Sigmoid colon (tissue), 7 donors: ENCODE measurements around the gene GNAS. TPM values are rescaled to one million over a fixed set of nuclear protein-coding genes. Genes with fewer than 3 reads are reported as not detected.
A peak's percentile ranks its signal among the peaks of the same experiment; 100 is the strongest.

Source experiments
- DNase-seq: peaks from one replicate; pipeline ENCODE4 v3.0.0-alpha.2; 2019
- H3K27ac ChIP-seq, 4 donors: fragments of 200-600 bp; sonication (generic); one replicate each; pipeline ENCODE4 v1.5.1; 2016 to 2019; ENCODE audit warnings: mild to moderate bottlenecking in 1 of 4
- H3K27me3 ChIP-seq, 3 donors: fragments of 200-600 bp; sonication (generic); one replicate each; pipeline ENCODE4 v1.5.1; 2019; ENCODE audit warnings: mild to moderate bottlenecking in 1 of 3
- H3K36me3 ChIP-seq, 4 donors: fragments of 200-600 bp; sonication (generic); one replicate each; pipeline ENCODE4 v1.5.1; 2016 to 2019
- H3K4me1 ChIP-seq, 4 donors: fragments of 200-600 bp; sonication (generic); one replicate each; pipeline ENCODE4 v1.5.1; 2017 to 2019
- H3K4me3 ChIP-seq, 4 donors: fragments of 200-600 bp; sonication (generic); one replicate each; pipeline ENCODE4 v1.5.1; 2017 to 2019; ENCODE audit warnings: mild to moderate bottlenecking in 2 of 4, moderate library complexity in 1 of 4
- H3K9me3 ChIP-seq, 4 donors: fragments of 200-600 bp in 3 of 4; sonication (generic) in 3 of 4; one replicate each; pipeline versions ENCODE4 v1.5.1 to v1.6.1; 2013 to 2019
- CTCF ChIP-seq, 4 experiments: fragments of 450-650 bp in 3 of 4; fragments of 200-600 bp in 1 of 4; IDR thresholded peaks; one replicate each; pipeline ENCODE4 v1.5.1; 2016 to 2019; ENCODE audit warnings: antibody characterized with exemption in 4 of 4, mild to moderate bottlenecking in 3 of 4, moderate library complexity in 2 of 4
- EP300 ChIP-seq, 4 donors: sonication (generic); formaldehyde crosslinking; IDR thresholded peaks; one replicate each; pipeline ENCODE4 v1.6.1; 2017; ENCODE audit warnings: antibody characterized with exemption in 4 of 4
- POLR2A ChIP-seq, 2 donors: fragments of 450-650 bp; IDR thresholded peaks; one replicate each; pipeline ENCODE4 v1.6.1; 2016; ENCODE audit warnings: antibody characterized with exemption in 2 of 2, mild to moderate bottlenecking in 2 of 2, moderate library complexity in 2 of 2
- POLR2AphosphoS5 ChIP-seq, 4 donors: sonication (generic); formaldehyde crosslinking; IDR thresholded peaks; one replicate each; pipeline ENCODE4 v1.6.1; 2017; ENCODE audit warnings: antibody characterized with exemption in 4 of 4
- WGBS, 2 donors: extraction: QIAGEN DNeasy Blood & Tissue Kit; methylation state at CpG; one replicate each; pipeline ENCODE4 v1.1.7; 2013; 5-methylcytosine and 5-hydroxymethylcytosine counted together
- intact Hi-C: fragments of 100-400 bp; cut with DNase I; formaldehyde crosslinking; loops from one replicate; pipeline ENCODE4 v1.15.1; 2023
- polyA plus RNA-seq, 3 donors: library from polyadenylated mRNA; stranded (reverse); fragments of 200-250 nt; gene quantifications; one replicate each; pipeline ENCODE4 v1.2.3, GENCODE V29; 2013
- total RNA-seq, 4 donors: library from RNA; depleted of rRNA; stranded (reverse); fragments of >200 nt; gene quantifications; one replicate each; pipeline ENCODE4 v1.1.0, GENCODE V29; 2016
- donor health status: healthy with polysubstance abuse.
- donor health status: Bipolar disorder and iron deficiency.
- donor health status: healthy.

Gene GNAS
- total and polyA plus RNA-seq, 7 donors = 449 to 808 (median 535) TPM

GRCh38 chr20:58894652-58895447, 42.3 kb downstream of the GNAS start:
- H3K27ac ChIP-seq = peak overlapping the region in 3 of 4 donors; percentile 9 to 99 (median 40)
- 40 to 51% methylated on average over 5 of the region's 5 CpGs for WGBS, 2 donors
- DNase-seq = no peak
- no peak overlapping the region for H3K4me3 ChIP-seq
- TF ChIP-seq EP300 (IDR thresholded peaks at IDR 0.05) = no peak
- no peak for TF ChIP-seq POLR2A (IDR thresholded peaks at IDR 0.05)
- TF ChIP-seq POLR2AphosphoS5 (IDR thresholded peaks at IDR 0.05) = no peak
- no peak for TF ChIP-seq CTCF (IDR thresholded peaks at IDR 0.05)
- no peaks in the 10 kb centered on the region for H3K36me3 ChIP-seq
- peaks cover 0 to 75% (median 72%) of the 10 kb centered on the region in 4 donors for H3K4me1 ChIP-seq
- H3K9me3 ChIP-seq = no peaks in the 10 kb centered on the region
- no peaks in the 10 kb centered on the region for H3K27me3 ChIP-seq
- intact Hi-C loops = loop anchor here (5.0 kb wide), 1 partner anchor 203 kb away; the partner anchor contains the start of gene NPEPL1

GRCh38 chr20:58895448-58896180, 43.1 kb downstream of the GNAS start:
- Histone ChIP-seq H3K4me1 (peaks cover 0 to 78% (median 75%) of the 10 kb centered on the region in 4 donors), H3K9me3 (no peaks in the 10 kb centered on the region), H3K27me3 (no peaks in the 10 kb centered on the region), H3K4me3 (no peak overlapping the region), H3K27ac (peak overlapping the region; percentile 3 to 99 (median 26)), H3K36me3 (no peaks in the 10 kb centered on the region)
- WGBS, 2 donors = 67 to 77% methylated on average over 13 of the region's 13 CpGs
- TF ChIP-seq POLR2A (IDR thresholded peaks at IDR 0.05) = no peak
- TF ChIP-seq EP300 (IDR thresholded peaks at IDR 0.05) = no peak
- TF ChIP-seq CTCF (IDR thresholded peaks at IDR 0.05) = no peak
- no peak for TF ChIP-seq POLR2AphosphoS5 (IDR thresholded peaks at IDR 0.05)
- DNase-seq = no peak
- intact Hi-C loops = no loop called here

- Histone ChIP-seq H3K4me1 (peaks cover 0 to 91% (median 85%) of the 10 kb centered on the region in 4 donors), H3K27me3 (no peaks in the 10 kb centered on the region), H3K36me3 (no peaks in the 10 kb centered on the region), H3K27ac (peak overlapping the region in 2 of 4 donors; percentile 12 to 40), H3K9me3 (no peaks in the 10 kb centered on the region), H3K4me3 (no peak overlapping the region)
- TF ChIP-seq CTCF (IDR thresholded peaks at IDR 0.05) = no peak
- no peak for TF ChIP-seq POLR2A (IDR thresholded peaks at IDR 0.05)
- no peak for TF ChIP-seq POLR2AphosphoS5 (IDR thresholded peaks at IDR 0.05)
- no peak for TF ChIP-seq EP300 (IDR thresholded peaks at IDR 0.05)
- 52 to 65% methylated on average over 3 of the region's 3 CpGs for WGBS, 2 donors
- no peak for DNase-seq
- intact Hi-C loops = no loop called here
Observed at GRCh38 chr20:58896820-58897219, 44.3 kb downstream of the GNAS start.

GRCh38 chr20:58897488-58897887, 45.0 kb downstream of the GNAS start:
- Histone ChIP-seq H3K36me3 (no peaks in the 10 kb centered on the region), H3K27me3 (no peaks in the 10 kb centered on the region), H3K4me3 (no peak overlapping the region), H3K27ac (peak overlapping the region in 1 of 4 donors; percentile 12), H3K9me3 (no peaks in the 10 kb centered on the region), H3K4me1 (peaks cover 0 to 96% (median 85%) of the 10 kb centered on the region in 4 donors)
- 61 to 76% methylated on average over 4 of the region's 4 CpGs for WGBS, 2 donors
- intact Hi-C loops = no loop called here
- TF ChIP-seq POLR2A (IDR thresholded peaks at IDR 0.05) (no peak), EP300 (IDR thresholded peaks at IDR 0.05) (no peak), CTCF (IDR thresholded peaks at IDR 0.05) (no peak), POLR2AphosphoS5 (IDR thresholded peaks at IDR 0.05) (no peak)
- DNase-seq = no peak
